PC-3 (cell line): ENCODE measurements around the gene SIX2. TPM values are rescaled to one million over a fixed set of nuclear protein-coding genes. Genes with fewer than 3 reads are reported as not detected.

Source experiments
- ATAC-seq: fragments of 200-7000 bp; cut with Tn5 transposase; 2 replicates; pipeline ENCODE4 v1.9.1; 2020; ENCODE audit warnings: mild to moderate bottlenecking, moderate library complexity
- BruUV-seq: library from RNA; stranded (reverse); fragments of 400-500 nt; replicated peaks from 2 replicates; lab custom pipeline; 2021; lab: Mats Ljungman, UMichigan
- CTCF ChIA-PET: fragments of 300-600 bp; sonication (Branson Sonifier 250); formaldehyde crosslinking; loops from one replicate; lab custom pipeline; 2022; ENCODE audit warnings: antibody characterized with exemption; lab: Charles Lee
- POLR2A ChIA-PET: fragments of 300-600 bp; sonication (Branson Sonifier 250); formaldehyde crosslinking; loops from one replicate; lab custom pipeline; 2022; ENCODE audit warnings: antibody characterized with exemption; ENCODE audit not compliant: unreplicated experiment; lab: Charles Lee
- DNase-seq: peaks from one replicate; pipeline ENCODE4 v3.0.0-alpha.2; 2015
- H2AFZ ChIP-seq: fragments of 300-600 bp; sonication (generic); 2 replicates; pipeline ENCODE4 v1.6.0; 2016; ENCODE audit warnings: antibody characterized with exemption, low read length
- H3F3A ChIP-seq: fragments of 300-600 bp; sonication (generic); one replicate; pipeline ENCODE4 v1.6.0; 2017; ENCODE audit warnings: antibody characterized with exemption, low read length, control low read depth, mild to moderate bottlenecking; ENCODE audit not compliant: unreplicated experiment
- H3K27ac ChIP-seq: fragments of 300-600 bp; sonication (generic); 2 replicates; pipeline ENCODE4 v1.5.1; 2016; ENCODE audit warnings: mild to moderate bottlenecking, low read length
- H3K27me3 ChIP-seq: fragments of 300-600 bp; sonication (generic); 2 replicates; pipeline ENCODE4 v1.6.1; 2016; ENCODE audit warnings: low read length, mixed read lengths
- H3K36me3 ChIP-seq: fragments of 300-600 bp; sonication (generic); 2 replicates; pipeline ENCODE4 v1.6.1; 2016; ENCODE audit warnings: low read depth, mixed run types, low read length, mixed read lengths
- H3K4me1 ChIP-seq: fragments of 300-600 bp; sonication (generic); 2 replicates; pipeline ENCODE4 v1.5.1; 2016; ENCODE audit warnings: low read length; ENCODE audit not compliant: insufficient read depth
- H3K4me2 ChIP-seq: fragments of 300-600 bp; sonication (generic); 2 replicates; pipeline ENCODE4 v1.6.0; 2016; ENCODE audit warnings: low read length
- H3K4me3 ChIP-seq: fragments of 300-600 bp; sonication (generic); 2 replicates; pipeline ENCODE4 v1.5.1; 2016; ENCODE audit warnings: mild to moderate bottlenecking, low read length, mixed read lengths
- H3K79me2 ChIP-seq: fragments of 300-600 bp; sonication (generic); 2 replicates; pipeline ENCODE4 v1.6.1; 2017; ENCODE audit warnings: low read length, mixed read lengths
- H3K9ac ChIP-seq: fragments of 300-600 bp; sonication (generic); 2 replicates; pipeline ENCODE4 v1.6.0; 2016; ENCODE audit warnings: mild to moderate bottlenecking, low read length
- H3K9me2 ChIP-seq: fragments of 300-600 bp; sonication (generic); replicated peaks from 2 replicates; pipeline ENCODE4 v1.6.1; 2016; ENCODE audit warnings: mixed run types, low read length, mixed read lengths
- H3K9me3 ChIP-seq: fragments of 300-600 bp; sonication (generic); 2 replicates; pipeline ENCODE4 v1.6.1; 2016; ENCODE audit warnings: low read length, mixed read lengths
- H4K20me1 ChIP-seq: fragments of 300-600 bp; sonication (generic); 2 replicates; pipeline ENCODE4 v1.6.1; 2016; ENCODE audit warnings: low read length, mixed read lengths
- EZH2 ChIP-seq: fragments of 300-600 bp; sonication (generic); IDR thresholded peaks from one replicate; pipeline ENCODE4 v1.6.1; 2017; ENCODE audit warnings: antibody characterized with exemption, mild to moderate bottlenecking, low read length; ENCODE audit not compliant: unreplicated experiment
- EZH2phosphoT487 ChIP-seq: fragments of 300-600 bp; sonication (generic); IDR thresholded peaks from 2 replicates; pipeline ENCODE4 v1.6.1; 2018; ENCODE audit warnings: mild to moderate bottlenecking, antibody characterized with exemption, low read length, borderline replicate concordance
- intact Hi-C: fragments of 100-400 bp; cut with micrococcal nuclease; formaldehyde crosslinking; loops from 2 replicates; pipeline ENCODE4 v1.9.0; 2023
- total RNA-seq: library from RNA; depleted of rRNA; stranded (reverse); fragments of >200 nt; gene quantifications from 2 replicates; pipeline ENCODE4 v1.2.3, GENCODE V29; 2014; rRNA removed
- TF ChIP-seq, protein P1 (sequence below): fragments of 300-600 bp; sonication (generic); conservative IDR thresholded peaks from 2 replicates; pipeline ENCODE4 v1.5.1; 2017; ENCODE audit warnings: antibody characterized with exemption, low read depth, mild to moderate bottlenecking, low read length

SIX2 gene
- total RNA-seq, 1 experiment from 2014 or later = 27.9 TPM

DNA sequence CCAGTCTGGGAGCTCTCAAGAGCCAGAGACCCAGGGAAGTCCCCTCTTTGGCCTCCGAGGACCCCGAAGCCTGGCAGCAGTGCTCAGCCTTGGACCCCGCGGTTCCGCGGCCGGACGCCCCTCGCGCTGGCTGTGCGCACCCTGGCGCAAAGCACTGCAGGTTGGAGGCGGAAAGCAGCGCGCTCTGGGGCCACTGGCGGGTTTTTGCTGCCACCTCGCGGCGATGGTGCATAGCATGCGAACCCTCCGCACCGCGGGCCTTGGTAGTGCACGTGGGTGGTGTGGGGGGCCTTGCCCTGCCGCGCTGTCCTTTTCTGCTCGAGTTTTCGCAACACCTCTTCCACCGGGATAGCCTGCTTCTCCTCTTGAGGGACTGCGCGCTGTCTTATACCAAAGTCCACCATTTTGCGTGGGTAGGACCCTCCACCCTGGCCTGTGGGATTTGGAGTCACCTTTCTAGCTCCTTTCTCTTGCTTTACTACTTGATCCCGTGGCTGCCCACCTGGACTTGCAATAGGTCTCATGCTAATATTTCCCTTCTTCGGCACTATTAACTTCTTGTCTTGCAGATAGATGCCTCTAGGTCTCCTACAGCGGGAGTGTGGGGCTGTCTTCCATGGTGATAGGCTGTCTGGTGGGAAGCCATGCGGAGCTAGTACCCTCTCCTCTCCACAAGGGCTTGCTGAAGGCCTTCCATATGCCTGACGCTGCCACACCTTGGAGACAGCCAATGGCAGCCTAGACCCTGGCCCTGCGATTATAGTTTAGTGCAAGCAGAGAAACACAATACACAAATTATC is 53.5 kb downstream of the SIX2 start:
- Histone ChIP-seq H3K4me1 (peaks cover 43% of the 10 kb centered on the region), H3K79me2 (no peaks in the 10 kb centered on the region), H3K9me3 (no peaks in the 10 kb centered on the region), H3K27ac (no peak overlapping the region), H3K27me3 (no peaks in the 10 kb centered on the region), H3K4me3 (peak overlapping the region; percentile 68), H3K36me3 (no peaks in the 10 kb centered on the region), H3K4me2 (peak overlapping the region; percentile 96), H2AFZ (peak overlapping the region; percentile 93), H4K20me1 (no peaks in the 10 kb centered on the region), H3F3A (no peaks in the 10 kb centered on the region), H3K9ac (0 out of 2 replicates have a peak overlapping the region, but pooled peaks have one; percentile 11), H3K9me2 (no peaks in the 10 kb centered on the region)
- ChIA-PET CTCF (interaction anchor here (0.6 to 1.6 kb wide), 8 partner anchors 114 to 723 kb away, joined by 3 to 14 read pairs (median 5); no protein-coding TSS in a partner anchor), POLR2A (interaction anchor here (0.5 kb wide), 1 partner anchor 329 kb away, joined by 4 read pairs; no protein-coding TSS in a partner anchor)
- TF ChIP-seq, protein P1, sequence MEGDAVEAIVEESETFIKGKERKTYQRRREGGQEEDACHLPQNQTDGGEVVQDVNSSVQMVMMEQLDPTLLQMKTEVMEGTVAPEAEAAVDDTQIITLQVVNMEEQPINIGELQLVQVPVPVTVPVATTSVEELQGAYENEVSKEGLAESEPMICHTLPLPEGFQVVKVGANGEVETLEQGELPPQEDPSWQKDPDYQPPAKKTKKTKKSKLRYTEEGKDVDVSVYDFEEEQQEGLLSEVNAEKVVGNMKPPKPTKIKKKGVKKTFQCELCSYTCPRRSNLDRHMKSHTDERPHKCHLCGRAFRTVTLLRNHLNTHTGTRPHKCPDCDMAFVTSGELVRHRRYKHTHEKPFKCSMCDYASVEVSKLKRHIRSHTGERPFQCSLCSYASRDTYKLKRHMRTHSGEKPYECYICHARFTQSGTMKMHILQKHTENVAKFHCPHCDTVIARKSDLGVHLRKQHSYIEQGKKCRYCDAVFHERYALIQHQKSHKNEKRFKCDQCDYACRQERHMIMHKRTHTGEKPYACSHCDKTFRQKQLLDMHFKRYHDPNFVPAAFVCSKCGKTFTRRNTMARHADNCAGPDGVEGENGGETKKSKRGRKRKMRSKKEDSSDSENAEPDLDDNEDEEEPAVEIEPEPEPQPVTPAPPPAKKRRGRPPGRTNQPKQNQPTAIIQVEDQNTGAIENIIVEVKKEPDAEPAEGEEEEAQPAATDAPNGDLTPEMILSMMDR = peak; percentile 86
- TF ChIP-seq EZH2phosphoT487 = no peak
- no peak for TF ChIP-seq EZH2
- intact Hi-C loops = loop anchor here (1.0 to 2.0 kb wide), 5 partner anchors 58 to 563 kb away; no protein-coding TSS in a partner anchor
- BruUV-seq = no TSS peak
- DNase-seq (peak; percentile 76), ATAC-seq (peak; percentile 76)

Other genes starting within 250 kb of the SIX2 start
- 0.07 TPM in 1 of 2 replicates, not detected in the other for gene SIX3, start 67.8 kb downstream of the SIX2 start, total RNA-seq